Effector CD4-positive, alpha-beta T cell (primary cell): ENCODE measurements around the gene CCDC82.

Experiments
- DNase-seq: peaks from one replicate; pipeline ENCODE4 v3.0.0-alpha.2; 2020

The CCDC82 gene

GRCh38 chr11:96303980-96304379, 85.7 kb downstream of the CCDC82 start:
- no peak for DNase-seq

GRCh38 chr11:96303064-96303463, 86.6 kb downstream of the CCDC82 start:
- no peak for DNase-seq
